GM12865 (cell line): Measurements from ENCODE around the gene USP37.

Experiments used
- DNase-seq: peaks from one replicate; pipeline ENCODE4 v3.0.0; 2010; ENCODE audit warnings: low read depth
- H3K4me3 ChIP-seq: 2 replicates; pipeline ENCODE4 v1.5.1; 2011; ENCODE audit warnings: mild to moderate bottlenecking, low read depth, low read length, control low read depth
- CTCF ChIP-seq: IDR thresholded peaks from 2 replicates; pipeline ENCODE4 v1.5.1; 2011; ENCODE audit warnings: low read length, control low read depth, low read depth, inconsistent platforms; ENCODE audit not compliant: insufficient read depth; ENCODE audit errors: missing control alignments

USP37 gene

GRCh38 chr2:218428846-218429558, 139.1 kb downstream of the USP37 start:
- no peak for DNase-seq
- no peak overlapping the region for H3K4me3 ChIP-seq
- TF ChIP-seq CTCF: no peak

- TF ChIP-seq CTCF: no peak
- DNase-seq: no peak
- no peak overlapping the region for H3K4me3 ChIP-seq
These were observed 140.4 kb downstream of the USP37 start for GRCh38 chr2:218427741-218428140.

GRCh38 chr2:218425531-218425930, 142.6 kb downstream of the USP37 start:
- TF ChIP-seq CTCF: no peak
- H3K4me3 ChIP-seq: no peak overlapping the region
- DNase-seq: no peak

GRCh38 chr2:218423584-218423983, 144.6 kb downstream of the USP37 start:
- no peak for TF ChIP-seq CTCF

GRCh38 chr2:218422403-218423086, 145.6 kb downstream of the USP37 start:
- H3K4me3 ChIP-seq: no peak overlapping the region
- DNase-seq: no peak
- TF ChIP-seq CTCF: no peak

More at GRCh38 chr2:218423584-218423983, 144.6 kb downstream of the USP37 start:
- no peak overlapping the region for H3K4me3 ChIP-seq
- no peak for DNase-seq

GRCh38 chr2:218421027-218421426, 147.1 kb downstream of the USP37 start:
- DNase-seq: no peak
- TF ChIP-seq CTCF: no peak
- H3K4me3 ChIP-seq: no peak overlapping the region
